BLaER1 (cell line): Measurements from ENCODE around the gene CASQ2.

Source experiments
- H3K27ac ChIP-seq: shearing (Covaris generic); formaldehyde crosslinking; 2 replicates; pipeline ENCODE4 v1.8.1; 2022
- H3K27me3 ChIP-seq: shearing (Covaris generic); formaldehyde crosslinking; 2 replicates; pipeline ENCODE4 v1.8.1; 2022
- H3K36me3 ChIP-seq: shearing (Covaris generic); formaldehyde crosslinking; 2 replicates; pipeline ENCODE4 v1.8.1; 2022
- H3K4me1 ChIP-seq: shearing (Covaris generic); formaldehyde crosslinking; 2 replicates; pipeline ENCODE4 v1.8.1; 2022
- H3K4me2 ChIP-seq: shearing (Covaris generic); formaldehyde crosslinking; 2 replicates; pipeline ENCODE4 v1.8.1; 2022
- H3K4me3 ChIP-seq: shearing (Covaris generic); formaldehyde crosslinking; 2 replicates; pipeline ENCODE4 v1.8.1; 2022
- H3K9ac ChIP-seq: shearing (Covaris generic); formaldehyde crosslinking; 2 replicates; pipeline ENCODE4 v1.8.1; 2022
- H3K9me3 ChIP-seq: shearing (Covaris generic); formaldehyde crosslinking; 2 replicates; pipeline ENCODE4 v1.8.1; 2022
- H4K20me1 ChIP-seq: shearing (Covaris generic); formaldehyde crosslinking; 2 replicates; pipeline ENCODE4 v1.8.1; 2022
- Cebpa-rat ChIP-seq: shearing (Covaris generic); IDR thresholded peaks from 2 replicates; pipeline ENCODE4 v1.8.1; 2022

The CASQ2 gene

GRCh38 chr1:115802416-115802815 is 33.9 kb upstream of the CASQ2 start:
- no peak overlapping the region for H3K4me2 ChIP-seq
- no peak overlapping the region for H3K9ac ChIP-seq
- H3K4me1 ChIP-seq, result no peaks in the 10 kb centered on the region
- no peak overlapping the region for H3K27ac ChIP-seq
- H3K36me3 ChIP-seq, result no peaks in the 10 kb centered on the region
- no peaks in the 10 kb centered on the region for H3K27me3 ChIP-seq
- TF ChIP-seq Cebpa-rat, result no peak
- no peaks in the 10 kb centered on the region for H3K9me3 ChIP-seq
- H4K20me1 ChIP-seq, result no peaks in the 10 kb centered on the region
- no peak overlapping the region for H3K4me3 ChIP-seq

GRCh38 chr1:115797486-115797885 is 29.0 kb upstream of the CASQ2 start:
- Histone ChIP-seq H3K36me3 (no peaks in the 10 kb centered on the region), H3K9me3 (no peaks in the 10 kb centered on the region), H3K4me2 (no peak overlapping the region), H3K27me3 (no peaks in the 10 kb centered on the region), H3K4me1 (no peaks in the 10 kb centered on the region), H3K4me3 (no peak overlapping the region), H3K27ac (no peak overlapping the region), H4K20me1 (no peaks in the 10 kb centered on the region), H3K9ac (no peak overlapping the region)
- no peak for TF ChIP-seq Cebpa-rat

GRCh38 chr1:115796897-115797296 is 28.4 kb upstream of the CASQ2 start:
- no peaks in the 10 kb centered on the region for H3K27me3 ChIP-seq
- H3K4me1 ChIP-seq, result no peaks in the 10 kb centered on the region
- no peak overlapping the region for H3K27ac ChIP-seq
- TF ChIP-seq Cebpa-rat, result no peak
- no peak overlapping the region for H3K9ac ChIP-seq
- H4K20me1 ChIP-seq, result no peaks in the 10 kb centered on the region
- no peak overlapping the region for H3K4me2 ChIP-seq
- no peak overlapping the region for H3K4me3 ChIP-seq
- no peaks in the 10 kb centered on the region for H3K9me3 ChIP-seq
- no peaks in the 10 kb centered on the region for H3K36me3 ChIP-seq

GRCh38 chr1:115796036-115796435 is 27.5 kb upstream of the CASQ2 start:
- no peaks in the 10 kb centered on the region for H3K9me3 ChIP-seq
- H3K36me3 ChIP-seq, result no peaks in the 10 kb centered on the region
- H3K4me1 ChIP-seq, result peaks cover 1% of the 10 kb centered on the region
- no peak for TF ChIP-seq Cebpa-rat
- H3K4me3 ChIP-seq, result no peak overlapping the region
- H3K27ac ChIP-seq, result no peak overlapping the region
- no peak overlapping the region for H3K4me2 ChIP-seq
- H3K27me3 ChIP-seq, result no peaks in the 10 kb centered on the region
- no peak overlapping the region for H3K9ac ChIP-seq
- no peaks in the 10 kb centered on the region for H4K20me1 ChIP-seq

GRCh38 chr1:115794976-115795639 is 26.6 kb upstream of the CASQ2 start:
- Histone ChIP-seq H3K27me3 (no peaks in the 10 kb centered on the region), H3K36me3 (no peaks in the 10 kb centered on the region), H3K4me2 (no peak overlapping the region), H3K9ac (no peak overlapping the region), H3K27ac (no peak overlapping the region), H3K4me3 (no peak overlapping the region), H4K20me1 (no peaks in the 10 kb centered on the region), H3K4me1 (peaks cover 5% of the 10 kb centered on the region), H3K9me3 (no peaks in the 10 kb centered on the region)
- TF ChIP-seq Cebpa-rat, result no peak

- no peak overlapping the region for H3K4me3 ChIP-seq
Measured at GRCh38 chr1:115793162-115793561, 24.6 kb upstream of the CASQ2 start.

GRCh38 chr1:115791816-115792215 is 23.3 kb upstream of the CASQ2 start:
- TF ChIP-seq Cebpa-rat, result no peak
- no peak overlapping the region for H3K9ac ChIP-seq
- H3K4me3 ChIP-seq, result no peak overlapping the region
- no peaks in the 10 kb centered on the region for H3K27me3 ChIP-seq
- H3K27ac ChIP-seq, result no peak overlapping the region
- no peaks in the 10 kb centered on the region for H3K9me3 ChIP-seq
- peaks cover 5% of the 10 kb centered on the region for H3K4me1 ChIP-seq
- H3K4me2 ChIP-seq, result no peak overlapping the region
- H3K36me3 ChIP-seq, result no peaks in the 10 kb centered on the region
- no peaks in the 10 kb centered on the region for H4K20me1 ChIP-seq

More at GRCh38 chr1:115793162-115793561, 24.6 kb upstream of the CASQ2 start:
- Histone ChIP-seq H3K27ac (no peak overlapping the region), H3K9me3 (no peaks in the 10 kb centered on the region), H4K20me1 (no peaks in the 10 kb centered on the region), H3K4me2 (no peak overlapping the region), H3K9ac (no peak overlapping the region), H3K27me3 (no peaks in the 10 kb centered on the region), H3K36me3 (no peaks in the 10 kb centered on the region), H3K4me1 (peaks cover 5% of the 10 kb centered on the region)
- TF ChIP-seq Cebpa-rat, result no peak

- no peaks in the 10 kb centered on the region for H3K9me3 ChIP-seq
- no peak for TF ChIP-seq Cebpa-rat
- 0 out of 2 replicates have a peak overlapping the region, but pooled peaks have one; percentile 25 for H3K4me2 ChIP-seq
- no peak overlapping the region for H3K9ac ChIP-seq
- H3K4me1 ChIP-seq, result peaks cover 5% of the 10 kb centered on the region
- H3K27me3 ChIP-seq, result no peaks in the 10 kb centered on the region
- H3K4me3 ChIP-seq, result no peak overlapping the region
- H3K27ac ChIP-seq, result no peak overlapping the region
- H4K20me1 ChIP-seq, result no peaks in the 10 kb centered on the region
- H3K36me3 ChIP-seq, result no peaks in the 10 kb centered on the region
Measured at GRCh38 chr1:115790846-115791245, 22.3 kb upstream of the CASQ2 start.

- no peak overlapping the region for H3K4me3 ChIP-seq
- no peak overlapping the region for H3K4me2 ChIP-seq
- no peaks in the 10 kb centered on the region for H3K36me3 ChIP-seq
- no peaks in the 10 kb centered on the region for H3K9me3 ChIP-seq
- no peak for TF ChIP-seq Cebpa-rat
- H3K27ac ChIP-seq, result no peak overlapping the region
- no peak overlapping the region for H3K9ac ChIP-seq
- H3K27me3 ChIP-seq, result no peaks in the 10 kb centered on the region
- no peaks in the 10 kb centered on the region for H4K20me1 ChIP-seq
- peaks cover 5% of the 10 kb centered on the region for H3K4me1 ChIP-seq
Measured at GRCh38 chr1:115790356-115790755, 21.8 kb upstream of the CASQ2 start.

GRCh38 chr1:115783311-115783710 is 14.8 kb upstream of the CASQ2 start:
- H3K4me1 ChIP-seq, result no peaks in the 10 kb centered on the region
- no peaks in the 10 kb centered on the region for H3K36me3 ChIP-seq
- H4K20me1 ChIP-seq, result no peaks in the 10 kb centered on the region
- no peak overlapping the region for H3K4me2 ChIP-seq
- H3K4me3 ChIP-seq, result no peak overlapping the region
- no peaks in the 10 kb centered on the region for H3K27me3 ChIP-seq
- no peak overlapping the region for H3K9ac ChIP-seq
- H3K27ac ChIP-seq, result no peak overlapping the region
- no peak for TF ChIP-seq Cebpa-rat
- no peaks in the 10 kb centered on the region for H3K9me3 ChIP-seq
